LNCaP clone FGC (cell line): ENCODE data around the gene DOCK4.

Experiments used
- DNase-seq: peaks from one replicate; pipeline ENCODE4 v3.0.0-alpha.2; 2011; ENCODE audit warnings: low read depth
- H3K4me3 ChIP-seq: 2 replicates; pipeline ENCODE4 v1.5.1; 2011; ENCODE audit warnings: mild to moderate bottlenecking, low read depth, low read length, control low read depth
- CTCF ChIP-seq: IDR thresholded peaks from 2 replicates; pipeline ENCODE4 v1.5.1; 2012; ENCODE audit warnings: mild to moderate bottlenecking; ENCODE audit not compliant: control insufficient read depth, insufficient read depth; ENCODE audit errors: extremely low read depth

The DOCK4 gene

GRCh38 chr7:111858331-111858730, 347.9 kb downstream of the DOCK4 start:
- TF ChIP-seq CTCF = no peak
- H3K4me3 ChIP-seq = no peak overlapping the region
- no peak for DNase-seq

GRCh38 chr7:111855842-111856227, 350.4 kb downstream of the DOCK4 start:
- TF ChIP-seq CTCF = peak; percentile 81
- peak; percentile 58 for DNase-seq
- no peak overlapping the region for H3K4me3 ChIP-seq

- peak; percentile 68 for TF ChIP-seq CTCF
- H3K4me3 ChIP-seq = no peak overlapping the region
- DNase-seq = peak; percentile 76
Measured at GRCh38 chr7:111855161-111855841, 350.9 kb downstream of the DOCK4 start.

- H3K4me3 ChIP-seq = no peak overlapping the region
- DNase-seq = no peak
- peak; percentile 59 for TF ChIP-seq CTCF
Measured at GRCh38 chr7:111853201-111853990, 352.8 kb downstream of the DOCK4 start.

GRCh38 chr7:111852081-111852480, 354.1 kb downstream of the DOCK4 start:
- TF ChIP-seq CTCF = no peak
- no peak overlapping the region for H3K4me3 ChIP-seq
- DNase-seq = no peak

GRCh38 chr7:111846898-111847297, 359.3 kb downstream of the DOCK4 start:
- TF ChIP-seq CTCF = no peak
- DNase-seq = no peak
- H3K4me3 ChIP-seq = no peak overlapping the region
